CD4-positive, alpha-beta T cell treated with Interleukin-1 beta for 1 hour (primary cell): ENCODE data around the gene GALNT2.

Source experiments
- DNase-seq, 2 donors: peaks; one replicate each; pipeline ENCODE4 v3.0.0-alpha.2; 2020 to 2022

The GALNT2 gene

GRCh38 chr1:230097370-230097769, 30.3 kb downstream of the GALNT2 start:
- no peak for DNase-seq

- no peak for DNase-seq
These were observed 31.7 kb downstream of the GALNT2 start for GRCh38 chr1:230098723-230099122.

- DNase-seq = no peak
These were observed 32.4 kb downstream of the GALNT2 start for GRCh38 chr1:230099465-230099864.

- no peak for DNase-seq
These were observed 33.9 kb downstream of the GALNT2 start for GRCh38 chr1:230100932-230101331.

GRCh38 chr1:230101556-230101955, 34.5 kb downstream of the GALNT2 start:
- DNase-seq = no peak

GRCh38 chr1:230102046-230102445, 35.0 kb downstream of the GALNT2 start:
- DNase-seq = no peak

- no peak for DNase-seq
These were observed 35.4 kb downstream of the GALNT2 start for GRCh38 chr1:230102472-230102871.

GRCh38 chr1:230103306-230104173, 36.5 kb downstream of the GALNT2 start:
- no peak for DNase-seq

GRCh38 chr1:230104395-230105244, 37.6 kb downstream of the GALNT2 start:
- peak; percentile 20 to 60 for DNase-seq

GRCh38 chr1:230105245-230105753, 38.3 kb downstream of the GALNT2 start:
- no peak for DNase-seq

GRCh38 chr1:230105754-230106625, 39.0 kb downstream of the GALNT2 start:
- DNase-seq = no peak

- DNase-seq = no peak
These were observed 40.9 kb downstream of the GALNT2 start for GRCh38 chr1:230107941-230108340.

- DNase-seq = no peak
These were observed 41.5 kb downstream of the GALNT2 start for GRCh38 chr1:230108580-230108979.

GRCh38 chr1:230109066-230109465, 42.0 kb downstream of the GALNT2 start:
- DNase-seq = no peak

- peak; percentile 29 to 45 for DNase-seq
These were observed 43.0 kb downstream of the GALNT2 start for GRCh38 chr1:230109895-230110667.

- no peak for DNase-seq
These were observed 43.9 kb downstream of the GALNT2 start for GRCh38 chr1:230110971-230111370.

GRCh38 chr1:230112131-230112701, 45.2 kb downstream of the GALNT2 start:
- DNase-seq = peak in 1 of 2 donors; percentile 15

- no peak for DNase-seq
These were observed 45.7 kb downstream of the GALNT2 start for GRCh38 chr1:230112782-230113181.

- no peak for DNase-seq
These were observed 46.2 kb downstream of the GALNT2 start for GRCh38 chr1:230113235-230113592.

GRCh38 chr1:230113593-230114236, 46.7 kb downstream of the GALNT2 start:
- DNase-seq = no peak

GRCh38 chr1:230114237-230114651, 47.2 kb downstream of the GALNT2 start:
- no peak for DNase-seq
